NCI-H1417 treated with DMSO at 0.1 percent for 48 hours (cell line): ENCODE data around the gene LRP8.
"Not testable (repeated sequence)": the region's sequence is repeated elsewhere in the genome, so short reads cannot be mapped to it uniquely, and the experiment has no call there.

ENCODE experiments used
- DNase-seq: peaks from one replicate; lab custom pipeline; 2025; lab: John Stamatoyannopoulos, UW

The LRP8 gene

DNA sequence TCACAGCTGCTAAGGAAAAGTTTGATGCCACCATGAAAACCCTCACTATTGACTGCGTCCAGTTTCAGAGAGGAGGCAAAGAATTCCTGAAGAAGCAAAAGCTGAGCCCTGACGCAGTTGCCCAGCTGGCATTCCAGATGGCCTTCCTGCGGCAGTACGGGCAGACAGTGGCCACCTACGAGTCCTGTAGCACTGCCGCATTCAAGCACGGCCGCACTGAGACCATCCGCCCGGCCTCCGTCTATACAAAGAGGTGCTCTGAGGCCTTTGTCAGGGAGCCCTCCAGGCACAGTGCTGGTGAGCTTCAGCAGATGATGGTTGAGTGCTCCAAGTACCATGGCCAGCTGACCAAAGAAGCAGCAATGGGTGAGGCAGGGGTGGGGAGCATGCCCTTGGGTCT, 116.9 kb downstream of the LRP8 start:
- DNase-seq = no peak

- DNase-seq = no peak
These were observed 117.5 kb downstream of the LRP8 start for GRCh38 chr1:53210352-53210751.

GRCh38 chr1:53207726-53208125, 120.1 kb downstream of the LRP8 start:
- no peak for DNase-seq

GRCh38 chr1:53206735-53207379, 121.0 kb downstream of the LRP8 start:
- no peak for DNase-seq

- DNase-seq = not testable (repeated sequence)
These were observed 121.7 kb downstream of the LRP8 start for GRCh38 chr1:53206083-53206685.

GRCh38 chr1:53205496-53205895, 122.4 kb downstream of the LRP8 start:
- not testable (repeated sequence) for DNase-seq

DNA sequence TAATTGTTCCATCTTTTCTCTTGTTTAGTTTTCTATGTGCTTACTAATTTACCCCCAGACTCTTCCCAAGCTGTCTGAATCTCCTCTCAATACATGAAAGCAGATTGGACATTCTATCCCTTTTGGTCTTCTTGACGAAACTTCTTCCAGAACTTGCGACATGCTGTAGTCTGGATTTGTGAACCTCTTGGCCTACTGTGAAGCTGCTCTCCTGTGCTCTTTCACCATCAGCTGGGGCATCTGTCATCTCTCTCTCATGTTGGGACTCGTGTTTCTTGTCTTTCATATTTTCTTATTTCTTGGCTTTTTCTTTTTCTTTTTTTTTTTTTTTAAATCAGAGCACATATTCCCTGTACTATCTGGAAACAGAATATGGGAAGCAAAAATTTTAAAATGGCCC, 124.4 kb downstream of the LRP8 start:
- DNase-seq = no peak

GRCh38 chr1:53198241-53198651, 129.6 kb downstream of the LRP8 start:
- DNase-seq = no peak

DNA sequence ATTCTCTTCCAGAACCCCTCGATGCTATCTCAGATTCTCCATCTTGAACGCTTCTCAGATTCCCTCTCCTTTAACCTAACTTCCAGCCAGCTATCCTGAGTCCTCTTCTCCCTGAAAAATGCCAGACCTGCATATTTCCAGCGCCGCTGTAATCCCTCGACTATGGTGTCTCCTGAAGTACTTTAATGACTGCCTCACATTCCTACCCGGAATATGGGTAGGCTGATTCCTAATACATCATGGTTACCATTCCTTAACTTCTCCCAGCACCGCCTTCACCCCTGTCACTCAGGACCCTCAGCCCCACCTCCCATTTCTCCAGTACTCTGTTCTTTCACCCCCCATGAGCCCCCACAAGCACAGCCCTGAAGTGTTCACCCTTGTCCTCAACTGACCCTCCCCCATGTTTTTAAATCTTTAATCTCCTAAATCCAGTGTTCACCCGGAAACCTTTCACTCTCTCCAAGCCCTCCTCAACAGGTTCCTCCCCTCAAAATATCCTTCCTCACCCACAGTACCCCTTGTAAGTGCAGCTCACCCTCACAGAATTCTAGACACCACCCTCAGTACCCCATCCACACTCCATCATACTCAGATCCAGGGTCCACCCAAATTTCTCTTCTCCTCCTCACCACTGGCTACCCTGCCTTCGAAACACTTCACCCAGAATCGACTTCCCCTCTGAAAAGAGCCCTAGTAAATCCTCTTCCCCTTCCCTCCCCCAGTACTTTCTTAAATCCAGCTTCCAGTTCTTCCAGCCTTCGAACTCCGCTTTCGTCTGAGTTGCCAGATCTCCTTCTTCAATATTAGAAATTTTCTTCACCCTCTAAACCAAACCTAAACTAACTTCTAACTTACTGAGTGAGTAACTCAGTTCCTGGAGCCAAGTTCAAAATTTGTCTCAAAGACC, 130.3 kb downstream of the LRP8 start:
- no peak for DNase-seq

- DNase-seq = peak; percentile 53
These were observed 131.2 kb downstream of the LRP8 start, which contains the start of gene CPT2 for GRCh38 chr1:53196485-53197290. Gene CPT2 (plus strand): TSS chr1:53196824. CDS start chr1:53196944, 120 bp downstream.

GRCh38 chr1:53196017-53196484, 131.8 kb downstream of the LRP8 start:
- DNase-seq = no peak

GRCh38 chr1:53195246-53196016, 132.4 kb downstream of the LRP8 start:
- DNase-seq = no peak
